Large intestine (tissue), 12 donors: Measurements from ENCODE around the gene SCGB1C2. TPM values are rescaled to one million over a fixed set of nuclear protein-coding genes. Genes with fewer than 3 reads are reported as not detected.
"Not testable (repeated sequence)": the region's sequence is repeated elsewhere in the genome, so short reads cannot be mapped to it uniquely, and the experiment has no call there.

Source experiments
- DNase-seq, 2 donors: peaks; one replicate each; pipeline versions ENCODE4 v3.0.0 to v3.0.0-alpha.2; 2013
- H3K27ac ChIP-seq: one replicate; pipeline ENCODE4 v1.5.1; 2013; ENCODE audit warnings: low read length
- H3K27me3 ChIP-seq: 2 replicates; pipeline ENCODE4 v1.6.1; 2013; ENCODE audit warnings: low read length; ENCODE audit not compliant: control insufficient read depth, insufficient read depth
- H3K36me3 ChIP-seq: 2 replicates; pipeline ENCODE4 v1.6.1; 2013; ENCODE audit warnings: low read length; ENCODE audit not compliant: control insufficient read depth, insufficient read depth
- H3K4me1 ChIP-seq: one replicate; pipeline ENCODE4 v1.6.1; 2013; ENCODE audit warnings: low read length; ENCODE audit not compliant: control insufficient read depth, insufficient read depth
- H3K4me3 ChIP-seq: one replicate; pipeline ENCODE4 v1.5.1; 2013; ENCODE audit warnings: low read length
- H3K9me3 ChIP-seq: one replicate; pipeline ENCODE4 v1.6.1; 2013; ENCODE audit warnings: mild to moderate bottlenecking, low read depth, low read length, moderate library complexity; ENCODE audit not compliant: control insufficient read depth
- WGBS: methylation state at CpG from one replicate; pipeline ENCODE4 v1.1.5; 2013; ENCODE audit warnings: low lambda C conversion rate; ENCODE audit not compliant: insufficient coverage; 5-methylcytosine and 5-hydroxymethylcytosine counted together
- long read RNA-seq, 11 donors: transcript quantifications; one replicate each; lab custom pipeline, GENCODE V29; 2026
- polyA plus RNA-seq: library from polyadenylated mRNA; unstranded; fragments of 120-200 nt; gene quantifications from one replicate; pipeline ENCODE4 v1.2.1, GENCODE V29; 2013

Gene SCGB1C2
- not detected for polyA plus RNA-seq
- long read RNA-seq, donor 1 = 0 reads
- long read RNA-seq, donor 2 = 0 reads
- long read RNA-seq, donor 3 = 0 reads
- long read RNA-seq, donor 4 = 0 reads
- long read RNA-seq, donor 5 = 0 reads
- long read RNA-seq, donor 6 = 0 reads
- long read RNA-seq, donor 7 = 0 reads
- long read RNA-seq, donor 8 = 0 reads
- long read RNA-seq, donor 9 = 0 reads
- long read RNA-seq, donor 10 = 0 reads
- long read RNA-seq, donor 11 = 0 reads

DNA sequence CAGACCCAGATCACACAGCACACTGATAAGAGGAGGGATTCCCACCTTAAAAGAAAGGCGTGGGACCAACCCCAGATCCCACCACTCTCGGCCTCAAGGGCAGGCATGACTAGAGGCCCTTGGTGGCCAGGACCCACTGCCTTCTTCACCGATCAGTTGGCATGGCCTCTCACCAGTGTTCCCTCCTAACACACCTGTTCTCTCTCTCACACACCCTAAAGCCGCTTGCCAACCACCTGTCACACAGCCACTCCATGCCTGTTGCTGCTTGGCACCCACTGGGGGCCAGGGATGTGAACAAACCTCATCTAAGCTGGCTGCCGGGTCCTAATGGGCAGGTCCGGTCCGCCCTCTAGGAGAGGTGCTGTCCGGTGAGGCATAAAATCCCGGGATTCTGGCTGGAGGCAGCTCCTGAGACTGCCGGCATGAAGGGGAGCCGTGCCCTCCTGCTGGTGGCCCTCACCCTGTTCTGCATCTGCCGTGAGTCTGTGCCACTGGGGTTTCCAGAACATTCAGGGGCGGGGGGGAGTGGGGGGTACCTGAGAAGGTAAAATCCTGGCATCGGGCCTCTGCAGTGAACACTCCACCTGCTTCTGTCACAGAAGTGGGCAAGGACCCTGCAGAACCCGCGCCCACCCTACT is at the start of gene SCGB1C2:
SCGB1C2 (plus strand) TSS at position 404 of the 642 bp plus-strand sequence; CDS start at position 426, 22 bp downstream.
- not testable (repeated sequence) for DNase-seq, H3K27ac ChIP-seq
- WGBS = no CpG with 5 or more reads among the region's 16 CpGs

DNA sequence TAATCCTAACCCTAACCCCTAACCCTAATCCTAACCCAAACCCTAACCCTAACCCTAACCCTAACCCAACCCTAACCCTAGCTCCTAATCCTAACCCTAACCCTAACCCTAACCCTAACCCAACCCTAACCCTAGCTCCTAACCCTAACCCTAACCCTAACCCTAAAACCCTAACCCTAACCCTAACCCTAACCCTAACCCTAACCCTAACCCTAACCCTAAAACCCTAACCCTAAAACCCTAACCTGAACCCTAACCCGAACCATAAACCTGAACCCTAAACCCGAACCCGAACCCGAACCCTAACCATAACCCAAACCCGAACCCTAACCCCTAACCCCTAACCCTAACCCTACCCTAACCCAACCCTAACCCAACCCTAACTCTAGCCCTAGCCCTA is 24.3 kb upstream of the SCGB1C2 start:
- H3K27me3 ChIP-seq, H3K27ac ChIP-seq, H3K4me1 ChIP-seq, H3K4me3 ChIP-seq, DNase-seq, H3K36me3 ChIP-seq, H3K9me3 ChIP-seq: not testable (repeated sequence)
- no CpG with 5 or more reads among the region's 5 CpGs for WGBS

More for the DNA sequence above, at the start of gene SCGB1C2:
- H3K4me1 ChIP-seq, H3K4me3 ChIP-seq, H3K27me3 ChIP-seq, H3K36me3 ChIP-seq, H3K9me3 ChIP-seq: not testable (repeated sequence)

DNA sequence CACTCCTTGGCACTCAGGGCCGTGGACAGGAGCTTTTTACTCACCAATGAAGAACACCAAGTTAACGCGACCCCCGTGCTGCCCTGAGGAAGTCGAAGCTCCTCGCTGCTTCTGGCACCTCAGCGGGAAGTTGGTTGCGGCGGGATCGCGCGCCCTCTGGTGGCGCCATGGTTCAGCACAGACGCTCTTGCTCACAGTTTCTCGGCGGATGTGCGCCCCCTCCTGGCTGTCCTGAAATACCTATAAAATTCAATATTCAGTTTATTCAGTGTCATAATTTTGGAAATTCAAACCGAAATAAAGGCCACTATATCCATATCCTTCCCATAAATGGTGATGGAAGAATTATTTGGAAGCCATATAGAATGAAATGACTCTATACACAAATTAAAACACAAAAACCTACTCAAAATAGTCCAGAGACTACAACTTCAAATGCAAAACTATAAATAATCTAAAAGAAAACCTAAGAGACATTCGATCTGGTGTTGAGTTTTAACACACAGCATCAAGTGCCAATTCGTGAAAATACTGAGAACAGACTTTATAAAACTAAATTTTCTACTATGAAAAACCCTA is 18.9 kb upstream of the SCGB1C2 start:
- H3K27me3 ChIP-seq, H3K27ac ChIP-seq, H3K9me3 ChIP-seq, H3K4me3 ChIP-seq, H3K4me1 ChIP-seq, H3K36me3 ChIP-seq: not testable (repeated sequence)
- peak in 1 of 2 donors; percentile 4 for DNase-seq
- WGBS = no CpG with 5 or more reads among the region's 20 CpGs

DNA sequence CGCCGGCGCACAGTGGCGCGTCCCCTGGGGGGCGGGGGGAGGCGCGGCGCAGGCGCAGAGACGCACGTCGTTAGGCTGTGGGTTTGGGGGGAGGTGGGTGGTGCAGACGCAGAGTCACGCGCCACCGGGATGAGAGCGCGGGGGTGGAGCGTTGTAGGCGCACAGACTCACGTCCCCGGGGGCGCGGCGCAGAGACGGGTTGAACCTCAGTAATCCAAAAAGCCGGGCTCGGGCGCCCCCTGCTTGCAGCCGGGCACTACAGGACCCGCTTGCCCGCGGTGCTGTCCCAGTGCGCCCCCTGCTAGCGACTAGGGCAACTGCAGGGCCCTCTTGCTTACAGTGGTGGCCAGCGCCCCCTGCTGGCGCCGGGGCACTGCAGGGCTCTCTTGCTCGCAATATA is 3.4 kb upstream of the SCGB1C2 start:
- not testable (repeated sequence) for H3K4me1 ChIP-seq, H3K36me3 ChIP-seq, H3K27me3 ChIP-seq, H3K9me3 ChIP-seq, H3K27ac ChIP-seq, H3K4me3 ChIP-seq, DNase-seq
- no CpG with 5 or more reads among the region's 40 CpGs for WGBS

DNA sequence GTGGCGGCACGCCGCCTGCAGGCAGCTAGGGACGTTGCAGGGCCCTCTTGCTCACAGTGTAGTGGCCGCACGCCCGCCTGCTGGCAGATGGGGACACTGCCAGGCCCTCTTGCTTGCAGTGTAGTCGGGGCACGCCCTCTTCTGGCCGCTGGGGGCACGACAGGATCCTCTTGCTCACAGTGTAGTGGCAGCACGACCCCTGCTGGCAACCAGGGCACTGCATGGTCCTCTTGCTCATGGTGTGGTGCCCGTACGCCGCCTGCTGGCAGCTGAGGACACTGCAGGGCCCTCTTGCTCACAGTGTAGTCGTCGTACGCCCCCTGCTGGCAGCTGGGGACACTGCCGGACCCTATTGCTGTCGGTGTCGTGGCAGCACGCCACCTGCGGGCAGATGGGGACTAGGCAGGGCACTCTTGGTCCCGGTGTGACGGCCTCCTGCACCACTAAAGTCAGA is 3.0 kb upstream of the SCGB1C2 start:
- WGBS = no CpG with 5 or more reads among the region's 25 CpGs
- not testable (repeated sequence) for DNase-seq, H3K36me3 ChIP-seq, H3K9me3 ChIP-seq, H3K4me1 ChIP-seq, H3K4me3 ChIP-seq, H3K27ac ChIP-seq, H3K27me3 ChIP-seq

DNA sequence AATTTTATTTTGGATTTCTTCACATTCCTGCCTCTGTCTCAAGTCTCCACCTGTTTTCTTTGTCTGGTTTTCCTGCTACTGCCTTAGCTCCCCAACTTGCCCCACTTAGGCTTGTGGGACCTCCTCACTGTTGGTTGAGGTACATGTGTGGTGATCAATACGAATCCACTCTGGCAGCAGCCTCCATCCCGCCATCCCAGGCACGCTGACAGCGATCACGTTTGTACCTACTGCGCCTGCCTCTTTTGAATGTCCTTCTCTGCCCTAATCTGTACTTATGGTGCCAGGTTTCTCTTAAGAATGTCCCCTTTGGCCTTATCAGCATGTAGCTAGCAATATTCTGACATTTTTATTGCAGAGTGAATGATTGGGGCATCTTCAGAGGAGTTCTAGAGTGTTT is 2.3 kb upstream of the SCGB1C2 start:
- not testable (repeated sequence) for H3K27me3 ChIP-seq, H3K4me3 ChIP-seq, H3K36me3 ChIP-seq, H3K9me3 ChIP-seq, DNase-seq, H3K4me1 ChIP-seq, H3K27ac ChIP-seq
- WGBS = no CpG with 5 or more reads among the region's 6 CpGs

DNA sequence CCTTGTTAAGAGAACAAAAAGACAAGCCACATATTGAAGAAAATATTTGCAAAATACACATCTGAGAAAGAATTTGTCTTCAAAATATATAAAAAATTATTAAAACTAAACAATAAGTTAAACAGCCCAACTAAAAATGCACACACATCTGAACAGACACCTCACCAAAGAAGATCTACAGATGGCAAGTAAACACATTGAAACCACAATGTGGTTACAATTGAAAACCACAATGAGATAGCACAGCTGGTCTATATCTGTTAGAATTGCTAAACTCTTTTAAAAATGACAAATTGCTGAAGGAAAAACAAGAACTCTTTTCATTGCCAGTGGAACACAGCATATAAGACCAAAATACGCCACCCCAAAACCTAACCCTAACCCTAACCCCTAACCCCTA is 1.5 kb upstream of the SCGB1C2 start:
- H3K27me3 ChIP-seq, H3K4me1 ChIP-seq, H3K4me3 ChIP-seq, H3K36me3 ChIP-seq, H3K27ac ChIP-seq, DNase-seq, H3K9me3 ChIP-seq: not testable (repeated sequence)
- WGBS = no CpG with 5 or more reads among the region's 1 CpG

DNA sequence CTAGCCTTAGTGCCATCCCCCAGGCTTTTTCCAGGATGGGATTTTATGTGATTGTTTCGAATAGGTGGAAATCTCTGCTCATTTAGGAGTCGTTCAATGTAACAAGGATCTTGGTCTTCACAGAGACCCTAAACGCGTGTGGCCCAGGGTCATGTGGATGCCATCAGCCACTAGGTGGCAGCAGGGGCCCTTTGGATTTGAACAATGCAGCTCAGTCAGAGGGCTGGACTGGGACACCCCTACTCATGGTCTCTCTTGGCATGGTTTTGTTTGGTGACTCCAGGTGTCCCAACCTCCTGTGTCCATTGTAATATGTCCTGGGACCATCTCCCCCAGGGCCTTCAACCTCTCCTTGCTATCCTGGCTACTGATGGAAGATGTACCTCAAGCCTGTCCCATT is 838 bp upstream of the SCGB1C2 start:
- not testable (repeated sequence) for H3K4me3 ChIP-seq, H3K27me3 ChIP-seq, H3K27ac ChIP-seq, DNase-seq, H3K9me3 ChIP-seq, H3K36me3 ChIP-seq, H3K4me1 ChIP-seq
- no CpG with 5 or more reads among the region's 4 CpGs for WGBS

DNA sequence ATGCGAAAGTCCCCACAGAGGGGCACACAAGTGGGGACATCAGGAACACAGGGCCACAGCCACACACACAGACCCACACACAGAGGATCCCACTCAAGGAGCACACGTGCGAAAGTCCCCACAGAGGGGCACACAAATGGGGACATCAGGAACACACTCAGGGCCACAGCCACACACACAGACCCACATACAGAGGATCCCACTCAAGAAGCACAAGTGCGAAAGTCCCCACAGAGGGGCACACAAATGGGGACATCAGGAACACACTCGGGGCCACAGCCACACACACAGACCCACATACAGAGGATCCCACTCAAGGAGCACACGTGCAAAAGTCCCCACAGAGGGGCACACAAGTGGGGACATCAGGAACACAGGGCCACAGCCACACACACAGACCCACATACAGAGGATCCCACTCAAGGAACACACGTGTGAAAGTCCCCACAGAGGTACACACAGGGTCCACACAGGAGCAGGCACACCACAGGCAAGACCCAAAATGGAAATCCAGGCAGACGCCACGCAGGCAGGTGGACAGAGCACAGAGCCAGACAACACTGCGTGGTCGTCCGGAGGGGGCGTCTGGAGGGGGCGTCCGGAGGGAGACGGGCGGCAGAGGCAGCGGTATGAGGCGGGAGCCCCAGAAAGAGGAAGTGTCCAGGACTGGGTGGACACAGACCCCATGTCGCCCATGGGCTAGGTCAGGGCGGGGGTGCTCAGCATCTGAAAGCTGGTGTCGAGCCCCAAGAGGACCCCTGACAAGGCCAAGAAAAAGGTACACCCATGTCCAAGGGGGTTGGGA is 2.2 kb downstream of the SCGB1C2 start:
- not testable (repeated sequence) for H3K4me3 ChIP-seq, H3K9me3 ChIP-seq, DNase-seq, H3K4me1 ChIP-seq, H3K27ac ChIP-seq, H3K36me3 ChIP-seq
- no CpG with 5 or more reads among the region's 22 CpGs for WGBS
- peaks cover 13% of the 10 kb centered on the region for H3K27me3 ChIP-seq

DNA sequence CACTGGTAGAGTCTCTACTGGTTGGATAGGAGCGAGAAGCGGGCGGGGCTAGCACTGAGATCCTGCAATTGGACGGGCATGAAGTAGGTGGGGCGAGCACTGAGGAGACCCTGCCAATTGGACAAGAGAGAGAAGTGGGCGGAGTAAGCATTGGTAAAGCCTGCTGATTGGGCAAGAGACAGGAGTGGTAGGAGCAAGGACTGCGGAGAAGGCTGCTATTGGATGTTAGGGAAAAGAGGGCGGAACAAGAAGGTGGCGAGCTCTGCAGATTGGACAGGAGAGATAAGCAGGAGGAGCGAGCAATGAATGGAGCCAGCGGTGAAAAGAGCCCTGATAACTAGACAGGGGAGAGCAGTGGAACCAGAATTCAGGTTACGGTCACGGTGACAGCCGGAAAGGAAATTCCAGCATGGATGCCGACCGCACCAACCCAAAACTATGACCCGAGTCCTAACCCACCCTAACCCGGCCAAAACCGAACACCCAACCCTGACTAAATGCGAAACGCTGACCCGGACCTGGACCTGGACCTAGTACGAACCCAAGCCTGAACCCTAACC is 4.8 kb downstream of the SCGB1C2 start:
- no peak overlapping the region for H3K4me3 ChIP-seq
- no peak overlapping the region for H3K27ac ChIP-seq
- H3K27me3 ChIP-seq = peaks cover 13% of the 10 kb centered on the region
- H3K36me3 ChIP-seq = no peaks in the 10 kb centered on the region
- H3K4me1 ChIP-seq = no peaks in the 10 kb centered on the region
- 98% methylated on average over 5 of the region's 23 CpGs for WGBS
- H3K9me3 ChIP-seq = no peaks in the 10 kb centered on the region
- no peak for DNase-seq
